GM19043 (cell line): ENCODE results near the gene HPS1.

Experiments
- ATAC-seq: cut with Tn5 transposase; IDR thresholded peaks from one replicate; pipeline ENCODE4 v1.9.1; 2021; ENCODE audit warnings: low read depth; ENCODE audit not compliant: unreplicated experiment

Gene HPS1

DNA sequence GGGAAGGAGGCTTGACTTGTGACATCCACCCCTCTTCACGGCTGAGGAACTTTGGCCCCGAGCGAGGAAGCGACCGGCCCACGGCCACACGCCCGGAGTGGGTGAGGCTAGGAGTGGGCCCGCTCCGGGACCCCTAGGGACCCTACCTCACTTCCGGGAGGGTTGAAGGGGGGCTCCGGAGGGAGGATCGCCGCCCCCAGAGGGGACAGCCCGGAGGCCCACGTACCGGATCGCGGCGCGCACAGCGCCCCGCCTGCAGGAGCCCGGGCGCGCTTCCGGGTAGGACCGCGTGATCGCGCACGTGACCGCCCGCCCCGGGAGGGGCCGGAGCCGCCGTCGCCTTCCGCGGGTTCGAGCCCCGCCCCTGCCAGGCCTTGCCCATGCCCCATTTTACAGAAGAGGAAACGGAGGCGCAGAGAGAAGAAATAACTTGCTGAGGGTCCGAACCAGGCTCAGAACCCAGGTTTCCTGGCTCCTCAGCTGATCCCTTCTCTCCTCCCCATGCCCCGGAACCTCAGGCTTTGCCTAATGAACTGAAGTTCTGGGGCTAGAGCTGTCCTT is at the start of gene HPS1:
HPS1 (minus strand) TSS at position 275 of the 561 bp plus-strand sequence. CDS start 3,695 bp downstream, outside the sequence.
- ATAC-seq: peak; percentile 86

DNA sequence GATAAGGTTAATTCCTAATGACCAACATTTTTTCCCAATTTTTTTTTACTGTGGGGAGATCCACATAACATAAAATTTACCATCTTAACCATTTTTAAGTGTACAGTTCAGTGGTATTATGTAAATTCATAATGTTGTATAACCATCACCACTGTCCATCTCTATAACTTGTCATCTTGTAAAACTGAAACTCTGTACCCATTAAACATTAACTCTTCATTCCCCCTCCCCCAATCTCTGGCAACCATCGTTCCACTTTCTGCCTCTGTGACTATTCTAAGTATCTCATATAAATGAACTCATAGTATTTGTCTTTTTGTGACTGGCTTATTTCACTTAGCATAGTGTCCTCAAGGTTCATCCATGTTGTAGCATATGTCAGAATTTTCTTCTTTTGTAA is 46.0 kb upstream of the HPS1 start:
- ATAC-seq: peak; percentile 86

DNA sequence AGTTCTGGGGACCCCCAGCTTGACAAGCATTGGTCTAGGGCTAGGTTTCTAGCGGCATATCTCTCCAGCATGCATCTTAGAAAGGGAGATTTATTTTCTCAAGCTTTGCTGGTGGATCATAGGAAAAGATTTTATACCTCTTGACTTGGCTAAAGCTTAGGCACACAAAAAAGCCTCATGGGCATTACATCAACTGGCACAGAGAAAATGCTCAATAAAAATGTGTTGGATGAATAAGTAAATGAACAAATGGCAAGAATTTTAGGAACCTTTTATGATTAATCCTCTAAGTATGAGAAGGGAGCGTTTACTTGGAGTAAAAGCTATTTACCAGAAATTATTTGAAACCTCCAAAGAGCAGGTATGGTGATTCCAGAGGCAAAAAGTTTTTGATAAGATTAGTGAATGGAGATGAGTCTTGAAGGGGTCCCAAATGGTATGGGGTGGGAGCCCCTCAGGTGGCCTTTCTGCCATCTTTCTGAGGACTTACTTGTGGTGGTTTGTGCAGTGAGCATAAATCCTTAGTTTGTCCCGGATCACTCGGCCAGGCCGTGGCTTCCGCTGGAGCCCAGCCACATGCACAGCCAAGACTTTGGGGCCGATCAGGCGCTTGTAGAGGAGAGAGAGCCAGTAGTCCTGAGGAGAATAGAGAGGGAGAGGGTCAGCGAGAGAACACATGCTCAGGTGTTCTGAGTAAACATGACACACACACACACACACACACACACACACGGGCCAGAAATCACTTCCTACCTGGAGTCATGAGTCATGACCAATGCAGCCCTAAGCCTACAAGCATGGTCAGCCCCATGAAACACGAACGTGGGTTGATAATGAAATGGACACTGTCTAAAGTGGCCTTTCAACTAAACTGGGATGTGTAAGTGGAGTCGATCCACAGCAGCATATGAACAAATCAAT is 43.1 kb upstream of the HPS1 start:
- no peak for ATAC-seq

DNA sequence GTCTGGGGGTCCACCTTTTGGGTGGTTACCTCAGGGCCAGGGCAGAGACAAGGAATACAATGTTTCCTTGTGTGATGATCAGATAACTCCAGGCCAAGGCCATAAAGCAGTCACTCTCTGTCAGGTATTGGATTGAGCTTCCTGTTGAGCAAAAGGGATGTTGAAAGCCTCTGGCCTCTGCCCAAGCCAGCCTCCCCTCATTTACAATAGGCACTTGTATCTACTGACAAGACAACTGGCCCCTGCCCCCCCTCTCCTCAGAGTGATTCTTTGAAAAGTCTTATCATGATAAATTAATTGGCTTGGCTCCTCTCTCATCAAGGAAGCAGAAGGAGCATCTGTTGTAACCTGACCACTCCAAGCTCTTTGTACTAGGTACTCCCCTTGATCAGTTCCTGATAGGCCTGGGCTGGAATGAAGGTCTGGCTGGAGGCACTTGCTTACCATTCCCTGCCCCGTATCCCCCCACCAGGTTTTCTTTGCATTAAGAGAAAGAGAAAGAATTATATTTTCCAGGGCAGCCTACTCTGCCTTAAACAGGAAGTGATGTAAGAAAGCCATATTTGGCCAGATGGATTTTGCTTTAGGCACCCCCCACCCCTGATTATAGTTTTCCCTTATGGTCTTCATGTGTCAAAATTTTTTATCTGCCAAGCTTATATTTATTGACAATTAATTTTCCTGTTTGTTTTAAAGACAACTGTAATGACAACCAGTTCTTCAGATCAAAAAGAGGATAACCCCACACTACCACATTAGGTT is 42.1 kb upstream of the HPS1 start:
- no peak for ATAC-seq

- no peak for ATAC-seq
Observed at GRCh38 chr10:98487649-98488048, 40.9 kb upstream of the HPS1 start.

DNA sequence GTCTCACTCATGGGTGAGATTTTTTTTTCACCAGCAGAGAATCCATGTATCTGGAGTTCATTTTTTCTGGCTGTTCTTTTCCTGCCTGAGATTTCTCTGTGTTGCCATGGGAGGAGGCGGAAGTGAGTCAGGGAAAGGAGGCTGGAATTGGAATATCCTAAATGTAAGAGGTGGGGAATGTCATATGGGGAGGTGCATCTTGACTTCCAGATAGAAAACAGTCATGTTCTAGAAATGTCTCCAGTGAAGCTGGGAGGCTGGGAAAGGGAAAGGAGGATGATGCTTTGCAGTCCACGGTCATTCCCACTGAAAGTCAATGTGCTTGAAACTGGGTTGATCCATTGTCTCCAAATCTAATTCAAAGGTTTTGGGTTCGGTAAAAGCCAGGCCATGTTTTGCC is 39.7 kb upstream of the HPS1 start:
- ATAC-seq: no peak

- no peak for ATAC-seq
Observed at GRCh38 chr10:98485959-98486358, 39.2 kb upstream of the HPS1 start.

GRCh38 chr10:98483658-98484057 is 36.9 kb upstream of the HPS1 start:
- no peak for ATAC-seq

GRCh38 chr10:98482096-98482495 is 35.4 kb upstream of the HPS1 start:
- ATAC-seq: no peak

DNA sequence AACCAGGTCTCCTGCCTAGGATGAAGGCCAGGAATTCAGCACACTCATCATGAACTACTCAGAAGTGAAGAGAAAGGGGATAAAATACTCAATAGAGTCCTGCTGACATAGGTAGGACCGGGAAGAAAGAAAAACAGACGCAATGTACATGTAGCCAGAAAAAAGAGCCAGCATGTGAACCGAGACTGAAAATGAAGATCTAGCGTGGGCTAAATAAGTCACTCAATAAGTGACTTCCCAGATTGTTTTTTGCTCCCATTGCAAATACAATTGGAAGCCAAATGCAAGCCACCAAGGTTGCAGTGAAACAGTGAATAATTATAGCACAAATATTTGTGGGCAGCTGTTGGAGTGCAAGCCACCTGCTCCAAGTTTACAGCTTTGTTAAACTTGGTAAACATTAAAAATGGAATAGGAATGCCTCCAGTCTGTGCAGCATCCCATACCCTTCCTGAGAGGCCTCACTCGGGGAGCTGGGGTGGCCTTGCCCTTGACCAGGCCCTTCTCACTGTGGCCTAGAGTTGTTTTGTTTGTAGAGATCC is 34.7 kb upstream of the HPS1 start:
- no peak for ATAC-seq

GRCh38 chr10:98478430-98479222 is 31.9 kb upstream of the HPS1 start:
- ATAC-seq: no peak

DNA sequence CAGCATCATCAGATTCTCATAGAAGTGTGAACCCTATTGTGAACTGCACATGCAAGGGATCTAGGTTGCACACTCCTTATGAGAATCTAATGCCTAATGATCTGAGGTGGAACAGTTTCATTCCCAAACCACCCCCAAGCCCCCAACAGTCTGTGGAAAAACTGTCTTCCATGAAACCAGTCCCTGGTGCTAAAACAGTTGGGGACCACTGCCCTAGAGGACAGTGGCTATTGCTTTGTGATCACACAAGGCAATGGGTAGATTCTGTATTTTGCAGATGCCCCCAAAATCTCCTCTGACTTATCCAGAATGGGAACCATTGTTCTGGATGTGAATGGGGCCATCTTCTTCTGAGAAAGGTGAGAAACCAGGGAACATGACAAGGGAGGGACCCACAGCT is 31.1 kb upstream of the HPS1 start:
- ATAC-seq: no peak

- peak; percentile 70 for ATAC-seq
Observed at GRCh38 chr10:98474628-98475027, 27.9 kb upstream of the HPS1 start.

GRCh38 chr10:98472196-98472595 is 25.5 kb upstream of the HPS1 start:
- ATAC-seq: no peak

GRCh38 chr10:98470850-98471249 is 24.1 kb upstream of the HPS1 start:
- no peak for ATAC-seq

DNA sequence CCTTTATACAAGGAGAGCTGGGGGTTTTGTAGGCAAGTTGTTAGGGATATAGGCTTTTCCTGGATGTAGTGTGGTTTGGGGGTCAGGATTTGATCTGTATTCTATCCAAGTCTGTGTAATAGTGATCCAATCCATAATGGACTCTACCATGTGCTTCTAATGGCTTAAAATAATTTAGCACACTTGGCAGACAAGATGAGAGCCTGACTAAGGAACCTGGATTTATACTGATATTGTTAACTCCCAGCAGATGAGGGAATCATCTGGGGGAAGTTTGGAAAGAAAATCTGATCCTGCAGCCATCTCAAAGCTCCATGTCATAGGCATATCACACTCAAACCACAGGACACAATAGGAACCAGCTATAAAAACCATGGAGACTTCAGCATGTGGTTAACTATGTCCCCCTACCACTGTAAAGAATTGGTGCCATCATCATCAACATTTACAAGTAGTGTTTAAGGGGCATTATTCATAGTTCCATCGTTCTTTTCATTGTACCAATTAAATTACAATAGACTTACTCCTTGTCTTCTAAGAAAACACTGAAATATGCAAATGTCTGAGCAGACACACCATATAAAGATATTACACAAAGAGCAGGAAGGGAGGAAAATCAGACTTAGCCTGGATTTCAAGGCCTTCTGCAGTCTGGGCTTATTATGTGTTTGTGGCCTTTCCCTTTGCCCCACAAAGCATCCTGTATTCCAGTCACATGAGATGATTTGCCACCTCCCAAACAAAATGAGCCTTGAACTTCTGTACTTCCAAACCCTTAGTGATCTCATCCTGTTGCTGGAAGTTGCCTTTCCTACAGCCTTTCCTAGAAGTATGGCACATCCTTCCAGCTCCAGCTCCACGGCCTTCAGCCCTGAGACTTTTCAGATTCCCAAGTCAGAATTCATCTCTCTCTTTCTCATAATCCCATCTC is 22.5 kb upstream of the HPS1 start:
- ATAC-seq: no peak

- ATAC-seq: peak; percentile 92
Observed at GRCh38 chr10:98467506-98468318, 21.0 kb upstream of the HPS1 start.

GRCh38 chr10:98466861-98467505 is 20.2 kb upstream of the HPS1 start:
- no peak for ATAC-seq
